ENCODE results near the gene LTBR. TPM values are rescaled to one million over a fixed set of nuclear protein-coding genes. Genes with fewer than 3 reads are reported as not detected.

LTBR gene
- total RNA-seq, 5 donors from 2014 or later (not counting 1 experiment from before 2014, with no cell fraction given), result 0.56 to 1.6 (median 1.2) TPM; not detected in 1

GRCh38 chr12:6363330-6364043, 20.5 kb upstream of the LTBR start:
- Histone ChIP-seq H3K9me3 (no peaks in the 10 kb centered on the region), H3K27me3 (replicated peaks in 1 of 2; ENCODE audit: control insufficient read depth in 2 of 2, extremely low read depth in 1 of 2, insufficient read depth in 2 of 2, low read length in 1 of 2) (no peaks in the 10 kb centered on the region), H3K4me3 (ENCODE audit: control insufficient read depth in 1 of 2, extremely low read depth in 1 of 2, low read length in 1 of 2) (peak overlapping the region; percentile 67 to 90), H3K27ac (ENCODE audit: low read length) (peak overlapping the region; percentile 72), H3K4me1 (ENCODE audit: control insufficient read depth in 1 of 2, extremely low read depth in 1 of 2, insufficient read depth in 2 of 2, low read length in 2 of 2) (peaks cover 17 to 43% of the 10 kb centered on the region in 2 experiments), H3K36me3 (ENCODE audit: control insufficient read depth in 2 of 2, extremely low read depth in 1 of 2, insufficient read depth in 1 of 2, low read length in 1 of 2) (no peaks in the 10 kb centered on the region)
- DNase-seq (peak in 31 of 35 experiments; percentile 27 to 82 (median 51)), ATAC-seq (replicated peaks in 1 of 4) (peak; percentile 82 to 83 (median 82))
- Mint-ChIP-seq H3K27me3 (no peaks in the 10 kb centered on the region), H3K27ac (peak overlapping the region; percentile 89 to 90), H3K9me3 (no peaks in the 10 kb centered on the region), H3K4me1 (peaks cover 32 to 45% (median 44%) of the 10 kb centered on the region in 3 donors), H3K4me3 (peak overlapping the region; percentile 59 to 83 (median 78)), H3K36me3 (no peaks in the 10 kb centered on the region)
- CTCF ChIA-PET, result interaction anchor here (0.7 to 6.7 kb wide), 7 partner anchors 18 to 109 kb away, joined by 3 to 74 read pairs (median 7); no protein-coding TSS in a partner anchor
- POLR2A ChIA-PET, result interaction anchor here in 1 of 2 donors (1.4 kb wide), 1 partner anchor 27 kb away, joined by 5 read pairs; no protein-coding TSS in a partner anchor
- 1% methylated on average over 59 of the region's 59 CpGs for WGBS (ENCODE audit: insufficient coverage)

GRCh38 chr12:6364044-6364374, 20.0 kb upstream of the LTBR start:
- Histone ChIP-seq H3K27me3 (replicated peaks in 1 of 2; ENCODE audit: control insufficient read depth in 2 of 2, extremely low read depth in 1 of 2, insufficient read depth in 2 of 2, low read length in 1 of 2) (no peaks in the 10 kb centered on the region), H3K4me1 (ENCODE audit: control insufficient read depth in 1 of 2, extremely low read depth in 1 of 2, insufficient read depth in 2 of 2, low read length in 2 of 2) (peaks cover 17 to 47% of the 10 kb centered on the region in 2 experiments), H3K4me3 (ENCODE audit: control insufficient read depth in 1 of 2, extremely low read depth in 1 of 2, low read length in 1 of 2) (peak overlapping the region; percentile 67 to 90), H3K27ac (ENCODE audit: low read length) (peak overlapping the region; percentile 72), H3K36me3 (ENCODE audit: control insufficient read depth in 2 of 2, extremely low read depth in 1 of 2, insufficient read depth in 1 of 2, low read length in 1 of 2) (no peaks in the 10 kb centered on the region), H3K9me3 (no peaks in the 10 kb centered on the region)
- 19% methylated on average over 15 of the region's 15 CpGs for WGBS (ENCODE audit: insufficient coverage)
- H3K4me3 Mint-ChIP-seq, result peak overlapping the region; percentile 59 to 83 (median 78)
- no peaks in the 10 kb centered on the region for H3K27me3 Mint-ChIP-seq
- no peaks in the 10 kb centered on the region for H3K36me3 Mint-ChIP-seq
- ATAC-seq (replicated peaks in 1 of 4) (peak; percentile 22 to 44 (median 34)), DNase-seq (peak in 16 of 35 experiments; percentile 13 to 51 (median 34))
- CTCF ChIA-PET, result interaction anchor here (0.6 to 6.7 kb wide), 6 partner anchors 18 to 174 kb away, joined by 3 to 74 read pairs (median 6); no protein-coding TSS in a partner anchor
- POLR2A ChIA-PET, result no interaction called here
- peaks cover 33 to 48% (median 44%) of the 10 kb centered on the region in 3 donors for H3K4me1 Mint-ChIP-seq
- H3K27ac Mint-ChIP-seq, result peak overlapping the region; percentile 89 to 90
- H3K9me3 Mint-ChIP-seq, result no peaks in the 10 kb centered on the region

GRCh38 chr12:6367065-6367968, 16.6 kb upstream of the LTBR start:
- H3K36me3 Mint-ChIP-seq, result no peaks in the 10 kb centered on the region
- peaks cover 20 to 30% (median 28%) of the 10 kb centered on the region in 3 donors for H3K4me1 Mint-ChIP-seq
- Histone ChIP-seq H3K4me3 (ENCODE audit: control insufficient read depth in 1 of 2, extremely low read depth in 1 of 2, low read length in 1 of 2) (no peak overlapping the region), H3K4me1 (ENCODE audit: control insufficient read depth in 1 of 2, extremely low read depth in 1 of 2, insufficient read depth in 2 of 2, low read length in 2 of 2) (peaks cover 9 to 40% of the 10 kb centered on the region in 2 experiments), H3K36me3 (ENCODE audit: control insufficient read depth in 2 of 2, extremely low read depth in 1 of 2, insufficient read depth in 1 of 2, low read length in 1 of 2) (no peaks in the 10 kb centered on the region), H3K9me3 (no peaks in the 10 kb centered on the region), H3K27ac (ENCODE audit: low read length) (peak overlapping the region; percentile 54), H3K27me3 (replicated peaks in 1 of 2; ENCODE audit: control insufficient read depth in 2 of 2, extremely low read depth in 1 of 2, insufficient read depth in 2 of 2, low read length in 1 of 2) (no peaks in the 10 kb centered on the region)
- no peak overlapping the region for H3K4me3 Mint-ChIP-seq
- peak overlapping the region; percentile 36 to 81 for H3K27ac Mint-ChIP-seq
- ChIA-PET CTCF (interaction anchor here (0.6 to 6.7 kb wide), 13 partner anchors 22 to 1626 kb away, joined by 3 to 74 read pairs (median 4); partner anchors contain the start of gene TNFRSF1A (in 1 of the 2)), POLR2A (interaction anchor here in 1 of 2 donors (0.6 kb wide), 1 partner anchor 79 kb away, joined by 3 read pairs; no protein-coding TSS in a partner anchor)
- H3K9me3 Mint-ChIP-seq, result no peaks in the 10 kb centered on the region
- no peaks in the 10 kb centered on the region for H3K27me3 Mint-ChIP-seq
- DNase-seq (peak in 28 of 35 experiments; percentile 20 to 73 (median 39)), ATAC-seq (replicated peaks in 1 of 4) (peak; percentile 58 to 65 (median 62))
- WGBS (ENCODE audit: insufficient coverage), result 49% methylated on average over 6 of the region's 11 CpGs

- DNase-seq (no peak), ATAC-seq (replicated peaks in 1 of 4) (no peak)
- 56% methylated on average over 6 of the region's 15 CpGs for WGBS (ENCODE audit: insufficient coverage)
- H3K36me3 Mint-ChIP-seq, result no peaks in the 10 kb centered on the region
- Histone ChIP-seq H3K36me3 (ENCODE audit: control insufficient read depth in 2 of 2, extremely low read depth in 1 of 2, insufficient read depth in 1 of 2, low read length in 1 of 2) (no peaks in the 10 kb centered on the region), H3K27ac (ENCODE audit: low read length) (peak overlapping the region; percentile 54), H3K9me3 (no peaks in the 10 kb centered on the region), H3K4me3 (ENCODE audit: control insufficient read depth in 1 of 2, extremely low read depth in 1 of 2, low read length in 1 of 2) (no peak overlapping the region), H3K4me1 (ENCODE audit: control insufficient read depth in 1 of 2, extremely low read depth in 1 of 2, insufficient read depth in 2 of 2, low read length in 2 of 2) (peaks cover 7 to 35% of the 10 kb centered on the region in 2 experiments), H3K27me3 (replicated peaks in 1 of 2; ENCODE audit: control insufficient read depth in 2 of 2, extremely low read depth in 1 of 2, insufficient read depth in 2 of 2, low read length in 1 of 2) (no peaks in the 10 kb centered on the region)
- peak overlapping the region; percentile 36 to 81 for H3K27ac Mint-ChIP-seq
- H3K4me1 Mint-ChIP-seq, result peaks cover 18 to 36% (median 30%) of the 10 kb centered on the region in 3 donors
- no peaks in the 10 kb centered on the region for H3K9me3 Mint-ChIP-seq
- no peak overlapping the region for H3K4me3 Mint-ChIP-seq
- ChIA-PET POLR2A (no interaction called here), CTCF (interaction anchor here (0.5 to 6.7 kb wide), 13 partner anchors 22 to 1625 kb away, joined by 3 to 74 read pairs (median 3); partner anchors contain the start of gene TNFRSF1A (in 1 of the 2))
- no peaks in the 10 kb centered on the region for H3K27me3 Mint-ChIP-seq
These were observed 15.7 kb upstream of the LTBR start for GRCh38 chr12:6367969-6368892.

GRCh38 chr12:6368906-6369525, 14.9 kb upstream of the LTBR start:
- Histone ChIP-seq H3K27me3 (replicated peaks in 1 of 2; ENCODE audit: control insufficient read depth in 2 of 2, extremely low read depth in 1 of 2, insufficient read depth in 2 of 2, low read length in 1 of 2) (no peaks in the 10 kb centered on the region), H3K4me1 (ENCODE audit: control insufficient read depth in 1 of 2, extremely low read depth in 1 of 2, insufficient read depth in 2 of 2, low read length in 2 of 2) (peaks cover 5 to 31% of the 10 kb centered on the region in 2 experiments), H3K9me3 (no peaks in the 10 kb centered on the region), H3K4me3 (ENCODE audit: control insufficient read depth in 1 of 2, extremely low read depth in 1 of 2, low read length in 1 of 2) (no peak overlapping the region), H3K36me3 (ENCODE audit: control insufficient read depth in 2 of 2, extremely low read depth in 1 of 2, insufficient read depth in 1 of 2, low read length in 1 of 2) (no peaks in the 10 kb centered on the region), H3K27ac (ENCODE audit: low read length) (no peak overlapping the region)
- H3K9me3 Mint-ChIP-seq, result no peaks in the 10 kb centered on the region
- ATAC-seq (replicated peaks in 1 of 4), result no peak
- no peaks in the 10 kb centered on the region for H3K36me3 Mint-ChIP-seq
- ChIA-PET POLR2A (no interaction called here), CTCF (interaction anchor here (0.6 to 6.7 kb wide), 4 partner anchors 33 to 90 kb away, joined by 3 to 74 read pairs (median 3); no protein-coding TSS in a partner anchor)
- H3K4me1 Mint-ChIP-seq, result peaks cover 16 to 42% (median 28%) of the 10 kb centered on the region in 3 donors
- no peak overlapping the region for H3K4me3 Mint-ChIP-seq
- peak overlapping the region in 1 of 2 donors; percentile 78 for H3K27ac Mint-ChIP-seq
- 76% methylated on average over 7 of the region's 9 CpGs for WGBS (ENCODE audit: insufficient coverage)
- H3K27me3 Mint-ChIP-seq, result no peaks in the 10 kb centered on the region
- peak in 2 of 35 experiments; percentile 31 to 83 for DNase-seq
